Urothelium cell line (cell line): ENCODE data around the gene MED13L.
"Not testable (repeated sequence)": the region's sequence is repeated elsewhere in the genome, so short reads cannot be mapped to it uniquely, and the experiment has no call there.

Source experiments
- DNase-seq: peaks from one replicate; pipeline ENCODE4 v3.0.0; 2011; ENCODE audit warnings: low spot score, mixed read lengths
- FAIRE-seq: peaks from 2 replicates; lab custom pipeline; 2011; peaks lifted over from hg19 to GRCh38; lab: Jason Lieb, UNC

Gene MED13L

GRCh38 chr12:115988625-115989563 lies 288.6 kb downstream of the MED13L start:
- DNase-seq (no peak), FAIRE-seq (no peak)

DNA sequence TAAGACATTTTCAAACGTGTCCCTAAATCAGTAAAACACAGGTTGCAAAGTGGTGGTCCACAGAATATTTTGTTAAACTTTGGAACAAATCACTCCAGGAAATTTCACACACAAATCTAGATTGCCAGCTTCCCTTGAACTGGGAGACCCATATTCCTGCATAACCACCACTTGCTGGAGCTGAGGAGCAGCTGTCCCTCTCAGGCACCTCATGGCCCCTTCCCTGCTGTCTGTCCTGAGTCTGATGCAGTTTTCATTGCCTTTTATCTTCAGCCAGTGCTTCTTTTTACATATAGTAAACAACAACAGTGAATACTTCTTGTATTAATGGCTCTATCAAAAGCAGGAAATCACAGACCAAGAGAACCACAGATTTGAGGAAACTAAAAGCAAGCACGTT lies 289.3 kb downstream of the MED13L start:
- no peak for FAIRE-seq
- no peak for DNase-seq

DNA sequence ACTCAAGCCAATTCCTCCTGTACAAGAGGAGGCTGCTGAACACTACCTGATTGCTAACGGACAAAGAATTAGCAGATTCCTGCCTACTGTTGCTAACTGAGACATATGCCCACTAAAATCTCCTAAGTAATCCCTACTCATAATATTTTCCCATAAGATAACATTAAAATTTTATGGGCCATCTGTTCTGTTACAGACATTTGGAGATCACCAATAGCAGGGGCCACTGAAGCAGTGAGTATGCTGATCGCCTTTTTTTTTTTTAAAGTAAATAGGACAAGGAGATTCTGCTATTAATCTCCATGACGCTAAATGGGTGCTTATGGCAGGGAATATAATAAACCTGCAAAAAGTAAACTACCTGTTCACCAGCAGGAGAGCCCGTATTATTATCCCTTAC lies 292.9 kb downstream of the MED13L start:
- no peak for DNase-seq
- no peak for FAIRE-seq

GRCh38 chr12:115983226-115983798 lies 294.2 kb downstream of the MED13L start:
- DNase-seq (peak; percentile 17), FAIRE-seq (peak; percentile 74)

DNA sequence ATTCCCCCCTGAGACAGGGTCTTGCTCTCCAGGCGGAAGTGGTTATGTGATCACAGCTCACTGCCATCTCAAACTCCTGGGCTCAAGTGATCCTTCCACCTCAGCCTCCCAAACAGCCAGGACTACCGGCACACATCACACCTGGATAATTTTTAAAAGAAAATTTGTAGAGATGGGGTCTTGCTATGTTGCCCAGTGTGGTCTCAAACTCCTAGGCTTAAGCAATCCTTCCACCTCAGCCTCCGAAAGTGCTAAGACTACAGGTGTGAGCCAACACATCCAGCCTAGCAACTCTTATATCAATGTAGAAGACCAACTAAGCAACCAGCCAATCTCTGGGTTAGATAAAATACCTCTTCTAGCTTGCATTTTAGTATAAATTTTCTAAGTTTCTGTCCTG lies 297.2 kb downstream of the MED13L start:
- no peak for DNase-seq
- FAIRE-seq: no peak

- DNase-seq (no peak), FAIRE-seq (no peak)
Measured at GRCh38 chr12:115979851-115980250, 297.6 kb downstream of the MED13L start.

DNA sequence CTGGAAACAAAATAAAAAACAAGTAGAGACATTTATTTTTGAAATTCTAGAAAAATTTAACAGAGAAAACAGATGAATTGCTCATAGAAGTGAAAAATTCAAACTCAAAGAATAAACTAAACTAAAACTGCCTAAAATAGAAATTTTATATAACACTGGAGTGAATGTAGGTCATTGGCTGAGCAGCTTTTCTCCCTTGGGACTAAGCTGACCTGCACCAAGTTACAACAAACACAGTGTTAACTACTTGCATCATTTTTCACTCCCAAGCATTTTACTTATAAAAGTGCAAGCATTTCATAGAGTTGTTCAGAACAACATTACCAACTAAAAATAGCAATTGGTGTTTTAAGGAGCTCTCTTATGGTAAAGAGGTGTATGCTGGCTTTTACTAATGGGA lies 298.1 kb downstream of the MED13L start:
- FAIRE-seq (no peak), DNase-seq (no peak)

GRCh38 chr12:115976829-115977228 lies 300.7 kb downstream of the MED13L start:
- FAIRE-seq: not testable (repeated sequence)

GRCh38 chr12:115975411-115975810 lies 302.1 kb downstream of the MED13L start:
- FAIRE-seq: no peak

More at GRCh38 chr12:115976829-115977228, 300.7 kb downstream of the MED13L start:
- DNase-seq: not testable (repeated sequence)

GRCh38 chr12:115973968-115974724 lies 303.3 kb downstream of the MED13L start:
- FAIRE-seq (no peak), DNase-seq (no peak)

More at GRCh38 chr12:115975411-115975810, 302.1 kb downstream of the MED13L start:
- no peak for DNase-seq

DNA sequence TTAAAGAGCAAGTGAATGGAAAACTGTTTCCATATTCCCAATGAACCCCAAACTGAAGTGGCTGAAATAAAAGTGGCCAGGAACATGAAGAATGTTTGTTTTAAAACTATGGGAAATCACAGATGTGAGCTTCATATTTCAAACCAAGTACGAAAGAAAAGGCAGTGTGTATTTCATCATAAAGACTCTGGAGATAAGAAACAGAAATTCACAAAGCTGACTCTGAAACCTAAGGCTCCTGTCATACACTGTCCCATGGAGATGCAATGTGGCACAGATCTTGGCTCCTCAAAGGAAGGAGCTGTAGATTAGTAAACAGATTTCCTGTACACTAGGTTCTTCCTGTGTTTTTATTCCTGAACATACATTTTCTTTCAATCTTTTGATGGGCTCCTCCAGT lies 304.4 kb downstream of the MED13L start:
- FAIRE-seq (no peak), DNase-seq (no peak)

DNA sequence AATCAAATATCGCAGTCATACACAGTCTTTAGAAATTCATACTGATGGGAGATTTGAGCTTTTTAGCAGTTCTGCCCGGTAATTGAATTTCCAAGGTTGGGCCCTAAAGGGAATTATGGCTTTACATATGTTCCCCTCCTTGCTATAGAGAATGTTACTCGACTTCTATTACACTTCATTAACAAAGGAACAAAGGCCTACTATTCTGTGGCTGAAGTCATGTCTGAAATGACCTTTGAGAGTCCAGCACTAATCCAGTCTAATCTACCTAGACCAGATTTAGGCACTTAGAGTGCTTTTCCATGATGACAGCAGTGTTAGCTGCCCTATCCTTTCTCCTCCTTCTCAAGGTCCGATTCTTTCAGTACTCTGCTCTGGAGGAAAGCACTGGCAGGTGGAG lies 305.3 kb downstream of the MED13L start:
- no peak for FAIRE-seq
- no peak for DNase-seq

GRCh38 chr12:115968211-115968610 lies 309.3 kb downstream of the MED13L start:
- DNase-seq (no peak), FAIRE-seq (no peak)

GRCh38 chr12:115966376-115966775 lies 311.1 kb downstream of the MED13L start:
- no peak for DNase-seq
- no peak for FAIRE-seq

DNA sequence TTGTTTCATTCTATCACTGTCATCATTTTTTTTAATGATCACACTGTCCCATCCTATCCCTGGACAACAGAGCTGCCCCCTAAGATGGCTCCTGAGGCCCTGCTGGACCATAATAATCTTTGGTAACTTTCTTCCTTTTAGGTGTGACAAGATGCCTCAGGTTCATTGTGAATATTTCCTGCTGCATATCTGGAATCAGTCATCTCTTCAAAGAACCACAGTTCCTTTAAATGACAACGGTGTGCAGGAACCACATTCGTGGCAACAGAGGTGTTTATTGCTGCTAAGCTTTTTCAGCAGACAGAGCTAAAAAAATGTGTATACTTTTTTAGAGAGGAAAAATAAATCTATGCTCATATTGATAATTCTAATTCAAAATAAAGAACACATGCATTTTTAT lies 312.9 kb downstream of the MED13L start:
- DNase-seq: no peak
- no peak for FAIRE-seq

GRCh38 chr12:115964214-115964613 lies 313.3 kb downstream of the MED13L start:
- no peak for FAIRE-seq
- no peak for DNase-seq

DNA sequence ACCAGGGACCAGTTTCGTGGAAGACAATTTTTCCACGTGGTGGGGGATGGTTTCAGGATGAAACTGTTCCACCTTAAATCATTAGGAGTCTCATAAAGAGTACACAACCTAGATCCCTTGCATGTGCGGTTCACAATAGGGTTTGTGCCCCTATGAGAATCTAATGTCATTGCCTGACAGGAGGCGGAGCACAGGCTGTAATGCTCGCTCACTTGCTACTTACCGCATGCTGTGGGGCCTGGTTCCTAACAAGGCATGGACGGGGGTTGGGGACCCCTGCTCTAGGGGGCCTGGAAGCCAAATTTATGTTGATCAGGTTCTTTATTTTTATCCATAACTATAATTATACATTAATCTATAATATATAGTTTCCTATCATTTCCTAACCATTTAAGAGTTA lies 315.3 kb downstream of the MED13L start:
- peak; percentile 47 for DNase-seq
- FAIRE-seq: no peak

DNA sequence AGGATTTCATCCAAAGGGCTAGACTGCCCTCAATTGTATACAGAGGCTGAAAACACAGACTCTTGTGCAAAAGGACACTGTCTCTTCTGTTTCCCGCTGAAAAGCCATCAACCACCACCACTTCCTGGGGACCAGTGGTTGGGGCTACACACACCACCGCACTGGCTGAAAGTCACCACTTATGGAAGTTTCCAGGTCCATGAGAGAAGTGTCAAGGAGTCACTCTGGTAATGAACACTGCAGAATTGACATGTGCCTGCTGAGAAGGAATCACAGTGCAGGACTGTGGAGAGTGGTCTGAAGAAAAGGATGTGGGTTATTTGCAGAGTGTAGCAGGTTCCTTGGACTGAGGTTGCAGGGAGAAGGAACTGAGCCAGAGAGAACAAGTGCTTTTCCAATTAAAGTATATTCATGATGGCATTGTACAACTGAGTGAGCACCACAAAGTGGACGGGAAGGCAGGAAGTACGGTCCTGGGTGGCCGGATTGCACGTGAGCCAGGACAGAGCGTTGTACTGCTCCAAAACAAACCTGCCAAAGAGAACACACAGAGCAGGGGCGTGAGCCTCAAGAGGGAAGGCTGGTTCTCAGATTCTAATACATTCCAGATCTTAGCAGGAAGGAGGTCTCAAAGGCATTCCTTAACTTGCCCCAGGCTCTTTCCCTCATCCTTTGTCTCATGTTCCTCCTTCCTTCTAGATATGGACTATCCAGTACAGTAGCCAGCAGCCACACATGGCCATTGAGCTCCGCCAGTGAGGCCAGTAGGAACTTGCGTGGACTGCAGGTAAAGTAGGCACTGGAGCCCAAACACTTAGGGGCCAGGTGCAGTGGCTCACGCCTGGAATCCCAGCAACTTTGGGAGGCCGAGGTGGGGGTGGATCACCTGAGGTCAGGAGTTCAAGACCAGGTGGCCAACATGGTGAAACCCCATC lies 316.4 kb downstream of the MED13L start:
- no peak for DNase-seq
- no peak for FAIRE-seq

GRCh38 chr12:115957686-115958290 lies 319.7 kb downstream of the MED13L start:
- DNase-seq (no peak), FAIRE-seq (no peak)

- no peak for DNase-seq
Measured at GRCh38 chr12:115956659-115957058, 320.8 kb downstream of the MED13L start.

More at GRCh38 chr12:115956659-115957058, 320.8 kb downstream of the MED13L start:
- FAIRE-seq: no peak
